Naive thymus-derived CD4-positive, alpha-beta T cell (primary cell): Measurements from ENCODE around the gene DDAH2. TPM values are rescaled to one million over a fixed set of nuclear protein-coding genes. Genes with fewer than 3 reads are reported as not detected.

Source experiments
- ATAC-seq: fragments of 150-1000 bp; cut with Tn5 transposase; 2 replicates; pipeline ENCODE4 v1.10.0; 2021; ENCODE audit warnings: mild to moderate bottlenecking, moderate library complexity
- CTCF ChIA-PET: fragments of 350-600 bp; sonication (Branson Sonifier 250); formaldehyde crosslinking; loops from one replicate; lab custom pipeline; 2021; ENCODE audit warnings: antibody characterized with exemption; lab: Charles Lee
- POLR2A ChIA-PET: fragments of 350-600 bp; sonication (Branson Sonifier 250); formaldehyde crosslinking; loops from one replicate; lab custom pipeline; 2021; ENCODE audit warnings: antibody characterized with exemption, inconsistent platforms; lab: Charles Lee
- DNase-seq, 9 donors: peaks; one replicate each; pipeline versions ENCODE4 v3.0.0 to v3.0.0-alpha.2; 2020 to 2022; ENCODE audit warnings: mixed read lengths in 1 of 9
- H3K27ac ChIP-seq: one replicate; pipeline ENCODE4 v1.7.0; 2013; ENCODE audit warnings: mild to moderate bottlenecking, low read depth, low read length, moderate library complexity
- H3K27me3 ChIP-seq, 2 donors: one replicate each; pipeline ENCODE4 v1.7.0; 2013; ENCODE audit warnings: low read length in 2 of 2, mild to moderate bottlenecking in 2 of 2, moderate library complexity in 2 of 2; ENCODE audit not compliant: control insufficient read depth in 2 of 2, insufficient read depth in 2 of 2
- H3K36me3 ChIP-seq, 3 experiments: 1 replicate in 2 of 3; 2 replicates in 1 of 3; pipeline ENCODE4 v1.7.0; 2013; ENCODE audit warnings: low read length in 3 of 3, mild to moderate bottlenecking in 3 of 3, moderate library complexity in 1 of 3; ENCODE audit not compliant: insufficient read depth in 3 of 3, control insufficient read depth in 2 of 3
- H3K4me1 ChIP-seq, 2 donors: one replicate each; pipeline ENCODE4 v1.7.0; 2013; ENCODE audit warnings: low read length in 2 of 2, mild to moderate bottlenecking in 2 of 2, moderate library complexity in 1 of 2; ENCODE audit not compliant: control insufficient read depth in 2 of 2, insufficient read depth in 2 of 2
- H3K4me3 ChIP-seq: 2 replicates; pipeline ENCODE4 v1.7.0; 2013; ENCODE audit warnings: mild to moderate bottlenecking, low read length
- H3K9me3 ChIP-seq, 3 experiments: 1 replicate in 2 of 3; 2 replicates in 1 of 3; pipeline ENCODE4 v1.7.0; 2013; ENCODE audit warnings: low read length in 3 of 3; ENCODE audit not compliant: control insufficient read depth in 2 of 3
- H3K27ac Mint-ChIP-seq, 9 donors: one replicate each; pipeline ENCODE4 v1.8.0; 2020 to 2022; ENCODE audit warnings: mixed read lengths in 9 of 9, mild to moderate bottlenecking in 8 of 9, moderate library complexity in 5 of 9, inconsistent platforms in 2 of 9
- H3K27me3 Mint-ChIP-seq, 5 donors: one replicate each; pipeline ENCODE4 v1.8.0; 2021 to 2022; ENCODE audit warnings: mixed read lengths in 5 of 5, mild to moderate bottlenecking in 1 of 5
- H3K36me3 Mint-ChIP-seq, 5 donors: one replicate each; pipeline ENCODE4 v1.8.0; 2020 to 2022; ENCODE audit warnings: mixed read lengths in 5 of 5, mild to moderate bottlenecking in 3 of 5, inconsistent platforms in 1 of 5
- H3K4me1 Mint-ChIP-seq, 7 donors: one replicate each; pipeline ENCODE4 v1.8.0; 2020 to 2022; ENCODE audit warnings: mixed read lengths in 7 of 7, mild to moderate bottlenecking in 3 of 7, inconsistent platforms in 1 of 7
- H3K4me3 Mint-ChIP-seq, 10 donors: one replicate each; pipeline ENCODE4 v1.8.0; 2020 to 2022; ENCODE audit warnings: mild to moderate bottlenecking in 10 of 10, mixed read lengths in 10 of 10, moderate library complexity in 6 of 10, inconsistent platforms in 2 of 10
- H3K9me3 Mint-ChIP-seq, 11 donors: one replicate each; pipeline ENCODE4 v1.8.0; 2020 to 2022; ENCODE audit warnings: mixed read lengths in 11 of 11, mild to moderate bottlenecking in 4 of 11, inconsistent platforms in 1 of 11, moderate library complexity in 1 of 11
- intact Hi-C, 2 donors: fragments of 100-400 bp; cut with micrococcal nuclease; formaldehyde crosslinking; loops; one replicate each; pipeline ENCODE4 v1.15.1; 2023
- polyA plus RNA-seq, 2 donors: library from polyadenylated mRNA; unstranded; fragments of 300-500 nt; fragmentation: Illumina TruSeq; gene quantifications; one replicate each; pipeline ENCODE4 v1.2.3, GENCODE V29; 2021
- total RNA-seq, 6 experiments: library from RNA in 5 of 6; stranded (reverse) in 5 of 6; gene quantifications; 1 replicate in 5 of 6; 2 replicates in 1 of 6; pipeline ENCODE4 v1.2.3 and lab custom pipeline; 2021 to 2026

DDAH2 gene
- total and polyA plus RNA-seq, 7 experiments from 2014 or later: 4.9 to 31.4 (median 12.2) TPM

GRCh38 chr6:31775633-31776484 lies 46.8 kb upstream of the DDAH2 start:
- ChIA-PET POLR2A (interaction anchor here (0.5 kb wide), 1 partner anchor 12 kb away, joined by 3 read pairs; no protein-coding TSS in a partner anchor), CTCF (interaction anchor here (1.2 kb wide), 1 partner anchor 11 kb away, joined by 3 read pairs; no protein-coding TSS in a partner anchor)
- Mint-ChIP-seq H3K27me3 (no peaks in the 10 kb centered on the region), H3K9me3 (peaks cover 0 to 4% (median 0%) of the 10 kb centered on the region in 11 donors), H3K4me1 (peaks cover 5 to 48% (median 43%) of the 10 kb centered on the region in 7 donors), H3K4me3 (peak overlapping the region in 4 of 10 donors; percentile 42 to 65 (median 52)), H3K27ac (peak overlapping the region in 3 of 9 donors; percentile 5 to 83 (median 51)), H3K36me3 (peaks cover 0 to 18% (median 4%) of the 10 kb centered on the region in 5 donors)
- intact Hi-C loops: loop anchor here in 1 of 2 donors (2.0 kb wide), 1 partner anchor 37 kb away; no protein-coding TSS in a partner anchor
- H3K9me3 ChIP-seq: no peaks in the 10 kb centered on the region
- no peak for ATAC-seq
- no peak overlapping the region for H3K4me3 ChIP-seq
- H3K36me3 ChIP-seq: peaks cover 0 to 31% (median 4%) of the 10 kb centered on the region in 3 experiments
- peaks cover 37 to 38% of the 10 kb centered on the region in 2 donors for H3K4me1 ChIP-seq
- no peak overlapping the region for H3K27ac ChIP-seq
- DNase-seq: no peak
- H3K27me3 ChIP-seq: no peaks in the 10 kb centered on the region

- ChIA-PET POLR2A (no interaction called here), CTCF (interaction anchor here (1.2 to 2.1 kb wide), 2 partner anchors 11 to 45 kb away, joined by 3 to 9 read pairs; no protein-coding TSS in a partner anchor)
- peaks cover 37 to 41% of the 10 kb centered on the region in 2 donors for H3K4me1 ChIP-seq
- no peak overlapping the region for H3K27ac ChIP-seq
- intact Hi-C loops: no loop called here
- no peaks in the 10 kb centered on the region for H3K27me3 Mint-ChIP-seq
- H3K27me3 ChIP-seq: no peaks in the 10 kb centered on the region
- ATAC-seq: no peak
- H3K27ac Mint-ChIP-seq: peak overlapping the region in 1 of 9 donors; percentile 77
- peaks cover 0 to 25% (median 4%) of the 10 kb centered on the region in 3 experiments for H3K36me3 ChIP-seq
- peak overlapping the region in 1 of 10 donors; percentile 14 for H3K4me3 Mint-ChIP-seq
- DNase-seq: no peak
- no peak overlapping the region for H3K4me3 ChIP-seq
- H3K4me1 Mint-ChIP-seq: peaks cover 5 to 49% (median 46%) of the 10 kb centered on the region in 7 donors
- H3K9me3 Mint-ChIP-seq: peaks cover 0 to 4% (median 0%) of the 10 kb centered on the region in 11 donors
- H3K9me3 ChIP-seq: no peaks in the 10 kb centered on the region
- peaks cover 0 to 13% (median 1%) of the 10 kb centered on the region in 5 donors for H3K36me3 Mint-ChIP-seq
Measured at GRCh38 chr6:31775184-31775583, 46.1 kb upstream of the DDAH2 start.

GRCh38 chr6:31771992-31772358 lies 42.9 kb upstream of the DDAH2 start:
- POLR2A ChIA-PET: interaction anchor here (0.5 to 1.7 kb wide), 5 partner anchors 24 to 53 kb away, joined by 3 to 6 read pairs (median 6); partner anchors contain the start of genes HSPA1A and HSPA1L
- Mint-ChIP-seq H3K27me3 (no peaks in the 10 kb centered on the region), H3K9me3 (peaks cover 0 to 5% (median 0%) of the 10 kb centered on the region in 11 donors), H3K36me3 (peaks cover 0 to 15% (median 0%) of the 10 kb centered on the region in 5 donors), H3K27ac (peak overlapping the region in 7 of 9 donors; percentile 31 to 86 (median 71)), H3K4me1 (peaks cover 9 to 55% (median 42%) of the 10 kb centered on the region in 7 donors), H3K4me3 (peak overlapping the region in 9 of 10 donors; percentile 56 to 80 (median 71))
- intact Hi-C loops: loop anchor here (1.0 to 2.0 kb wide), 2 partner anchors 23 to 45 kb away; partner anchors contain the start of gene VARS1 (in 2 of the 2)
- ATAC-seq (no peak), DNase-seq (peak in 1 of 9 donors; percentile 51)
- Histone ChIP-seq H3K36me3 (no peaks in the 10 kb centered on the region), H3K4me1 (peaks cover 30 to 38% of the 10 kb centered on the region in 2 donors), H3K9me3 (no peaks in the 10 kb centered on the region), H3K27ac (no peak overlapping the region), H3K4me3 (no peak overlapping the region), H3K27me3 (no peaks in the 10 kb centered on the region)
- CTCF ChIA-PET: interaction anchor here (0.6 to 1.5 kb wide), 3 partner anchors 14 to 732 kb away, joined by 4 to 5 read pairs (median 4); partner anchors contain the start of gene MSH5

- Histone ChIP-seq H3K27me3 (no peaks in the 10 kb centered on the region), H3K4me1 (peaks cover 23 to 27% of the 10 kb centered on the region in 2 donors), H3K27ac (no peak overlapping the region), H3K9me3 (no peaks in the 10 kb centered on the region), H3K36me3 (no peaks in the 10 kb centered on the region), H3K4me3 (no peak overlapping the region)
- Mint-ChIP-seq H3K27me3 (no peaks in the 10 kb centered on the region), H3K27ac (peak overlapping the region in 2 of 9 donors; percentile 19 to 74), H3K4me3 (peak overlapping the region in 4 of 10 donors; percentile 6 to 42 (median 24)), H3K4me1 (peaks cover 4 to 47% (median 36%) of the 10 kb centered on the region in 7 donors), H3K9me3 (peaks cover 0 to 5% (median 0%) of the 10 kb centered on the region in 11 donors), H3K36me3 (peaks cover 0 to 15% (median 0%) of the 10 kb centered on the region in 5 donors)
- POLR2A ChIA-PET: interaction anchor here (0.6 to 1.7 kb wide), 8 partner anchors 23 to 985 kb away, joined by 3 to 6 read pairs (median 3); partner anchors contain the start of genes HSPA1A, HSPA1L and SKIC2
- intact Hi-C loops: loop anchor here in 1 of 2 donors (1.0 kb wide), 1 partner anchor 29 kb away; no protein-coding TSS in a partner anchor
- CTCF ChIA-PET: interaction anchor here (1.0 to 1.8 kb wide), 4 partner anchors 32 to 57 kb away, joined by 3 to 16 read pairs (median 6); partner anchors contain the start of genes DDAH2, HSPA1B, LSM2 and MSH5
- DNase-seq: peak in 1 of 9 donors; percentile 7
- ATAC-seq: no peak
Measured at GRCh38 chr6:31770860-31771259, 41.8 kb upstream of the DDAH2 start.

- ChIA-PET POLR2A (interaction anchor here (0.9 to 1.9 kb wide), 3 partner anchors 22 to 190 kb away, joined by 3 to 6 read pairs (median 3); partner anchors contain the start of genes SKIC2 and VARS1), CTCF (interaction anchor here (0.6 to 2.2 kb wide), 11 partner anchors 9 to 58 kb away, joined by 3 to 16 read pairs (median 5); partner anchors contain the start of genes CLIC1, DDAH2, HSPA1B and LSM2)
- H3K4me3 ChIP-seq: no peak overlapping the region
- H3K27ac Mint-ChIP-seq: peak overlapping the region in 4 of 9 donors; percentile 6 to 68 (median 38)
- peaks cover 0 to 5% (median 0%) of the 10 kb centered on the region in 11 donors for H3K9me3 Mint-ChIP-seq
- peaks cover 4 to 38% (median 34%) of the 10 kb centered on the region in 7 donors for H3K4me1 Mint-ChIP-seq
- intact Hi-C loops: loop anchor here (1.0 to 2.0 kb wide), 5 partner anchors 28 to 89 kb away; partner anchors contain the start of genes DDAH2 (in 1 of the 2) and LY6G5C (in 1 of the 2)
- peak; percentile 56 to 85 (median 71) for DNase-seq
- H3K36me3 ChIP-seq: no peaks in the 10 kb centered on the region
- peak; percentile 89 for ATAC-seq
- no peak overlapping the region for H3K27ac ChIP-seq
- H3K27me3 ChIP-seq: no peaks in the 10 kb centered on the region
- H3K9me3 ChIP-seq: no peaks in the 10 kb centered on the region
- peaks cover 0 to 16% (median 0%) of the 10 kb centered on the region in 5 donors for H3K36me3 Mint-ChIP-seq
- no peaks in the 10 kb centered on the region for H3K27me3 Mint-ChIP-seq
- H3K4me3 Mint-ChIP-seq: peak overlapping the region in 3 of 10 donors; percentile 2 to 45 (median 7)
- peaks cover 23 to 27% of the 10 kb centered on the region in 2 donors for H3K4me1 ChIP-seq
Measured at GRCh38 chr6:31769684-31770371, 40.7 kb upstream of the DDAH2 start.
